ENCODE data around the gene MAMLD1.
A peak's percentile ranks its signal among the peaks of the same experiment; 100 is the strongest.

MAMLD1 gene

DNA sequence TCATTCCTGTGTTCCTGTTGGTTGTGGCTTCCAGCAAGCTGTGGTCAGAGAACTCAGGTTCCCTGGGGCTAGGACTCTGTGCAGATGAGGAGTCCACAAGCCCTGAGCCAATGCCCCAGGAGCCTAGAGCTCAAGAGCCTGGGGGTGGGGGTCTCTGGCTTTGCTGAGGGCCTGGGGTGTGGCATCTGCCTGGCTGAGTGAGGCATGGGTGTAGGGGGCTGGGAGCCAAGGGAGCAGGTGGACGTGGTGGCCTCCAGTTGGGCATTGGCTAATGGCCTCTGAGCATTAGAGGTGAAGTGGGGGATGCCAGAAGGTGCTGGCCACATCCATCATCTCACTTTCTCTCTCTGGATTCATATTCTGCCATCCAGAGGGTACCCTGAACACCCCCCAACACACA, 5.3 kb upstream of the MAMLD1 start:
- DNase-seq (ENCODE audit: low spot score) = no peak

DNA sequence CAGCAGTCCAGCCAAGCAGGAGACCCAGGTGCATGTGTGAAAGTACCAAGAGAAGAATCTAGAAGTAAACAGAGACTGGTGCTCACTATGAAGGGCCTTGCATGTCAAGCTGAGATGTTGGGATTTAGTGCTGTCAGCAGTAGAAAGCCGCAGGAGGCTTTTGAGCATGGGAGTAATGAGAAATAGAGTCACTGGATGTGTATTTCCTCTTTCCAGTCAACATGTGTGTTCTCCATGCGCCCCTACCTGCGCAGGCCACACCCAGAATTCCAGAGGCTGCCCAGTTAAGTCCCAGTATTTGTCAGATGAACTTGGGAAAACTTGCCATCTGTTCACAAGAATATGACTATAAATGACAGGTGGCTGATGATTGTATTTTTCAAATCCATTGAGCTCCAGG, 4.5 kb upstream of the MAMLD1 start:
- no peak for DNase-seq (ENCODE audit: low spot score)

- DNase-seq (ENCODE audit: low spot score) = no peak
These were observed 2.8 kb upstream of the MAMLD1 start for GRCh38 chrX:150360331-150360730.

DNA sequence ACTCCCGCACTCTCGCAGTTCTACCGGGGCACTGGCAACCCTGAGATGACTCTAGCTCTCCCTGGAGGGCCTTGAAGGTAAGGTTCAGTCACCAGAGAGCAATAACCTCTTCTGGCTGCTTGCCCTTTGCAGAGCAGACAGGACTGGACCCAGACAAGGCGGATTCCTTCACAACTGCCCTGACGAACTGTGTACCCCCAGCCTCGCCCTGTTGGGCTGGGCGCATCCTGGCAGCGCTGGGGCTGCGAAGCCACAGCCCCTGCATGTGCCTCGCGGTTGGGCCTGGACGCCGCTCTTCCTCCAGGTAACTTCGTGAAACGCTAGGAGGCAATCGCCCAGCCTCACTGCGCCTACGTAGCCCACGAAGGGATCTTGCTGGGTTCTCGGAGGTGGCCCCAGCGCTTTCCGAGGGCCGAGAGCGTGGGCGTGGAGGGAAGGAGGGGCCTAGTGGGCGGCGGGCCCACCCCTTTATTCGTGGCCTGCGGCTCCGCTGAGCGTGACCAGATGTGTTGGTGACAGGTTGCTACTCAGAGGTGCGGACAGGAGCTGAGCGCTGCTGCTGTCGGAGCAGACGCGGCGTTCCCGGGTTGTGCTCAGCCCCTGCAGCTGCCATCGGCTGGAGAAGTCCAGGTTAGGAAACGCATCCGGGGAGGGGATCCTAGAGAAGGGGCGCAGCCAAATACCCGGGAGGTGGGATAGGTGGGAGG, 1.9 kb upstream of the MAMLD1 start:
- peak; percentile 33 for DNase-seq (ENCODE audit: low spot score)

GRCh38 chrX:150361777-150362351, 1.3 kb upstream of the MAMLD1 start:
- DNase-seq (ENCODE audit: low spot score) = no peak

DNA sequence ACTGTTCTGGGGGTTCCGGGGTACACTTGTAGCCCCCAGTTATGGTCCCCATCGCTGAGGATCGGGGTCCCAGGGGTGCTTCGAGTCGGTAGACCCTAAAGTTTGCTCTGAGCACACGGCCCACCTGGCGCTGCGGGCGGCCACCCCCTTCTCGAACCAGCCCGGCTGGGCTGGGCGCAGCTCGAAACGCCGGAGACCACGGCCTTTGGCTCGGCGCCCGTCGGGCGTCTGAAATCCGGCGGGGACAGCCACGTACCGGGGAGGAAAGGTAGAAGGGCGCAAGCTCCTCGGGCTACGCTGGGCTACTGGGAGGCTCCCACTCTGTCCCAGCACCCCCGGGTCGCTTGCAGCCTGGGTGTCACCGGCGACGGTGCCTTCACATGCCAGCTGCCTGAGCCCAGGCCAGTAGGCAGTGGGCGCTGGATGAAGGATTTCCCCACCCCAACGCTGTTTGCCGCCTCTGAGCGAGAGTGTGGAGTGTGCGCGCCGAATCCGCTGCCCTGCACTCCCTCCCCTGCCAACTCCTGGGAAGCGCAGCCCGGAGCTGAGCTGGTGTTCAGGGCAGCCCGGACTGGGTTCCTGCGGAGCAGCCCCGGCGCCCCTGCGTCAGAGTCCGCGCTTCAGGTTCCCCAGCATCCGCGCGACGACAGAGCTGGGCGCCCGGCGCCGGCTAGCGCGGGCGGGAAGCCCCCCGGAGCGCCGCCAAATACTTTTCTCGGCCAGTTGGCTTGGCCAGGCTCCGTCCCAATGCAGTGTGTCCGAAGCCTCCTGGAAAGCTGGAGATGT, 637 bp downstream of the MAMLD1 start:
- DNase-seq (ENCODE audit: low spot score) = no peak

DNA sequence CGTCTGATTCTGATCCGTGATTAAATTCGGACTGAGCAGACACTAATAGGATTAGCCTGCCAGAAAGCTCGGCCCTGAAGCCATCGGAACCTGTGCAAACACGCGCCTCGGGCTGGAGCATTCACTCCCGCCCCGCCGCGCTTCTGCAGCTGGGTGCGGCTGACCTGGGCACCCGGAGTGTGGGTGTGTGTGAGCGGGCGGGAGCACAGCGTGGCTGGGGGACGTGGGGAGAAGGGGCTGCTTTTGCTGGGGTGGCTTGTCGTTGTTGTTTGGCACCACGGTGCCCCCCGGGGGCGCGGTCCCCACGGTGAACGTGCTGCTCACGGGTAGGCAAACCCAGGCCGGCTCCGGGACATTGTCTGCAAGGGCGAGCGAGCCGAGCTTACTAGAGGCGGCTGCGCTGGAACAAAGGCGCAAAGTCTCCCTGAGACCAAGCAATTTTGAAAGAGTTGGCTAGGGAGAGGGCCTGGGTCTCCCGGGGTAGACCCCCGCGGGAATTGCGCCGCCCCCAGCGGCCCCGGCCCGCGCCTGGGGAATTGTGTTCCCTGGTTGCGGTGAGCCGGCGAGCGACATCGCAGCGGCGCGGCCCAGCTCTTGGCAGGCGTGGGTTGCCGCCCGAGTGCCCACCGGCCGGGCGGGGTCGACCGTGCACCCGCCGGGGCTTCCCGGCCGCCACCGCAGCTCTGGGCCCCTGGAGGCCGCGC, 1.4 kb downstream of the MAMLD1 start:
- no peak for DNase-seq (ENCODE audit: low spot score)

- peak; percentile 67 for DNase-seq (ENCODE audit: low spot score)
These were observed 2.2 kb downstream of the MAMLD1 start for GRCh38 chrX:150365051-150365989.

DNA sequence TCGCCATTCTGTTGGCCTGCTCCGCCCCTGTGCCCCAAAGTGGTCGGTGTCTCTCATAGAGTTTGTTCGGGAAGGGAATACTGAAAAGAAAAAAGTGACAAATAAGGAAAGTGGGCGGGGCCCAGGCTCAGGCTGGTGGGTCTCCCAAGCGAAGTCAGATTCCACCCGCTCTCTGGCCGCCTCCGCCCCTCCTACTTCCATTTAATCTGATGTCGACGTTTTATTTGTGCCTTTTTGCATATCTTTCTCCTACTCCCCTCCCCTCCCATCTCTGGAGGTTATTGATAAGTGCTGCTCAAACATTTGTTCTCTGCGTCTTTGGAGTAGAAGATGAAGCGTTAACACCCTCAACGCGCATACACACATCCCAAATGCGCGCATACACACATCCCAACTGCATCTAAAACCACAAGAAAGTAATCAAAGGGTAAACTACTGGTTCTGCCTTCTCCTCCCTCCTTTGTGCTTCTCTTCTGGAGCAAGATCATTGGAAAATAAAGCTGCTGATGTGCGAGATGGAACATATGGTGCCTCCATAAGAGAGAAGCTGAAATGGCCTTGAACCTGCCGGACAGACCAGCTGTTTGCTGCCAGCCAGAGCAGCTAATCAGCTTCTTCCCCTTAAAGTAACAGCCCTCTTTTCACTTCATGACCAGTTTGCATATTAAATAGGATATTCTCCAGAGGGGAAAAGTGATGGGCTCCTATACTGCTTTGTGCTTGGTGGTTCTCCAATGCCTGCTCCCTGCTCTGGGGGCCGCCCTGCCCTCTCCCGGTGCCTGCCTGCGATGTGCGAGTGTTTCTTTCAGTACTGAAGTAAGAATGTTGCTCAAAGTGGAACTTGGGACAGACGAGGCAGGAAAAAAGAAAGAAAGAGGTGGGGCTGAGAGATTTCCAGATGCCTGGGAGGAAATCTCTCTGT, 3.1 kb downstream of the MAMLD1 start:
- DNase-seq (ENCODE audit: low spot score) = no peak

- no peak for DNase-seq (ENCODE audit: low spot score)
These were observed 3.9 kb downstream of the MAMLD1 start for GRCh38 chrX:150366951-150367545.

- no peak for DNase-seq (ENCODE audit: low spot score)
These were observed 7.6 kb downstream of the MAMLD1 start for GRCh38 chrX:150370589-150371312.

GRCh38 chrX:150371877-150372276, 8.8 kb downstream of the MAMLD1 start:
- no peak for DNase-seq (ENCODE audit: low spot score)

- no peak for DNase-seq (ENCODE audit: low spot score)
These were observed 9.2 kb downstream of the MAMLD1 start for GRCh38 chrX:150372280-150372679.

GRCh38 chrX:150372756-150373155, 9.6 kb downstream of the MAMLD1 start:
- DNase-seq (ENCODE audit: low spot score) = no peak

DNA sequence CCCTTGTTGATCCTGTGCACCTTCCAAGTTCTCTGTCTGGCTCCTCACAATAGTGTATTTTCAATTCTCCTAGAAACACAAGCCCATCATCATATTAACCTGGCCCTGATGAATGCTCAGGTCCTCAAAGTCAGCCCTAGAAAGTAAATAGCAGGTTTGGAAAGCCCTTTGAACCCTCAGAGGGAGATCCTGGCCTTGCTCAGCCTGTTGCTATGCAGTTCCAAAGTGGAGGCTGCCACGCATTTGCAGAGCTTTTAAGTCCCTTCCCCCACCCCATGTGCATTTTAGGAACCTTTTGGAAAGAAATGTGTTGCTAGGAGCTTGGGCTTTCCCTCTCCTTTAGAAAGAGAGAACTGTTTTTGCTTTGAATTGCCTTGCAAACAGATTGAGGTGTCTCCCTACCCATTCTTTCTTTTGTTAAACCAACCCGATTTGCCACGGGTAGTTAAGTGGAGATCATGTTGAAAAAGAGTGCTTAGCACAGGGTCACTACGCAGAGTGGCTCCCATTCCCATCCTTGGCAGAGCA, 12.2 kb downstream of the MAMLD1 start:
- no peak for DNase-seq (ENCODE audit: low spot score)

GRCh38 chrX:150377005-150377404, 13.9 kb downstream of the MAMLD1 start:
- no peak for DNase-seq (ENCODE audit: low spot score)

DNA sequence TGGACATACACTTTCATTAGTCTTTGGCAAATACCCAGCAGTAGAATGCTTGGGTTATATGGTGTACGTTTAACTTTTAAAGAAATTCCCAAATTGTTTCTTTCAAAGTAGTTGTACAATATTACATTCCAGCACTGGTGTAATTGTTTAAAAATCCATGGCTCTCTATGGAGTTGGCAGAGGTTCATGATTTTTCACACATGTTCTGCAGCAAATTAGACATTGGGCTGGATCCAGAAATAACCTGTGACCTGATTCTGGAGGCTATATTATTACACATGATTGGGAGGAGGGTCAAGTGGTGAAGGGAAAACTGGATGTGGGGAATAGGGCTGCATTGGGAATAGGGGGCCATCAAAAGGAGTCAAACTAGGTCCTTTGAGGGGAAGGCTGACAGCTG, 41.9 kb downstream of the MAMLD1 start:
- DNase-seq (ENCODE audit: low spot score) = no peak

GRCh38 chrX:150405576-150405975, 42.5 kb downstream of the MAMLD1 start:
- no peak for DNase-seq (ENCODE audit: low spot score)

- no peak for DNase-seq (ENCODE audit: low spot score)
These were observed 43.5 kb downstream of the MAMLD1 start for GRCh38 chrX:150406596-150406995.
